AG04450 (cell line): ENCODE results near the gene MAX. TPM values are rescaled to one million over a fixed set of nuclear protein-coding genes. Genes with fewer than 3 reads are reported as not detected.

Experiments used
- CTCF ChIA-PET: fragments of 300-600, 350-600 bp; formaldehyde crosslinking; extraction: SDS; loops from one replicate; lab custom pipeline; 2022; ENCODE audit warnings: antibody characterized with exemption, inconsistent platforms; lab: Charles Lee
- POLR2A ChIA-PET: fragments of 350-600 bp; formaldehyde crosslinking; extraction: SDS; loops from one replicate; lab custom pipeline; 2021; ENCODE audit warnings: antibody characterized with exemption, inconsistent platforms; lab: Yijun Ruan, JAX
- DNase-seq: peaks from one replicate; pipeline ENCODE4 v3.0.0-alpha.2; 2011; ENCODE audit warnings: low read depth, low spot score
- H3K27ac ChIP-seq: one replicate; pipeline ENCODE4 v1.5.1; 2012; ENCODE audit warnings: low read depth, low read length, control low read depth
- H3K27me3 ChIP-seq: one replicate; pipeline ENCODE4 v1.6.0; 2012; ENCODE audit warnings: low read length; ENCODE audit not compliant: control insufficient read depth, insufficient read depth
- H3K4me3 ChIP-seq: 2 replicates; pipeline ENCODE4 v1.5.1; 2011; ENCODE audit warnings: mild to moderate bottlenecking, low read depth, low read length, control low read depth
- H3K9me3 ChIP-seq: 2 replicates; pipeline ENCODE4 v1.5.1; 2012; ENCODE audit warnings: low read length; ENCODE audit not compliant: control insufficient read depth, insufficient read depth
- polyA plus RNA-seq: library from polyadenylated mRNA; depleted of rRNA; stranded (reverse); fragments of >200 nt; gene quantifications from 2 replicates; pipeline ENCODE4 v1.2.3, GENCODE V29; 2011
- TF ChIP-seq, protein P1 (sequence below): IDR thresholded peaks from 2 replicates; pipeline ENCODE4 v1.5.1; 2011; ENCODE audit warnings: low read depth, low read length, control low read depth, inconsistent platforms

MAX gene
- polyA plus RNA-seq, 1 experiment, result 62.0 TPM

DNA sequence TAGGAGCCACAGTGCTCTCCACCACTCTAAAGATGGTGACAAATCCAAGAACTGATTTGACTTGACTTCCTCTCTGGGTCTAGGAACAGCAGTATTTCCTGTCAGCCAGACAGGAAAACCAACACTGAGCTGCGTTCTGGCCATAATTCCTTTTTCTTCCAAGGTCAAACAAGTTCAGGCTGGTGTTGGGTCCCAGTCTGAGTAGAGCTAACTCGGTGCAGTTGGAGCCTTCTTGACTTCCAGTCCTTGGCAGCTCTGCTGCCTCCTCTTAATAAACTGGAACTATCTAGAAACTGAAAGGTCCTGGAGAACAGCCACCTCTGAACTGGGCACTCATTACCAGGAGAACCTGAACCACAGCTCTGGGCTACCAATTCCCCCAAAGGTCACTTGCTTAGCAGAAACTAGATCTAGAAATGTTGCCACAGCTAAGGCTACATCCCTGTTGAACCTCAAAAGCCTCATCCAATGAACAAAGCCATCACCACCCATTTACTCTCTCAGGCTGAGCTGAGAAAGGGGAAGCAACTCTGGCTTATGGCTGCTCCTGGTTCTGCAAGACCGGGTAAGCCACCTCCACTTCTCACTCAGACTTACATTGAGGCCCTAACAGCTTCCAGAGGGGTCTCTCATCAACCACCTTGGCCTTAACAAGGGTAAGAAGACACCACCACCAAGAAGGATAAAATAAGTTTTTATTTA lies 27.7 kb downstream of the MAX start:
- Histone ChIP-seq H3K4me3 (no peak overlapping the region), H3K27ac (no peak overlapping the region), H3K27me3 (no peaks in the 10 kb centered on the region), H3K9me3 (no peaks in the 10 kb centered on the region)
- no peak for DNase-seq
- TF ChIP-seq, protein P1, sequence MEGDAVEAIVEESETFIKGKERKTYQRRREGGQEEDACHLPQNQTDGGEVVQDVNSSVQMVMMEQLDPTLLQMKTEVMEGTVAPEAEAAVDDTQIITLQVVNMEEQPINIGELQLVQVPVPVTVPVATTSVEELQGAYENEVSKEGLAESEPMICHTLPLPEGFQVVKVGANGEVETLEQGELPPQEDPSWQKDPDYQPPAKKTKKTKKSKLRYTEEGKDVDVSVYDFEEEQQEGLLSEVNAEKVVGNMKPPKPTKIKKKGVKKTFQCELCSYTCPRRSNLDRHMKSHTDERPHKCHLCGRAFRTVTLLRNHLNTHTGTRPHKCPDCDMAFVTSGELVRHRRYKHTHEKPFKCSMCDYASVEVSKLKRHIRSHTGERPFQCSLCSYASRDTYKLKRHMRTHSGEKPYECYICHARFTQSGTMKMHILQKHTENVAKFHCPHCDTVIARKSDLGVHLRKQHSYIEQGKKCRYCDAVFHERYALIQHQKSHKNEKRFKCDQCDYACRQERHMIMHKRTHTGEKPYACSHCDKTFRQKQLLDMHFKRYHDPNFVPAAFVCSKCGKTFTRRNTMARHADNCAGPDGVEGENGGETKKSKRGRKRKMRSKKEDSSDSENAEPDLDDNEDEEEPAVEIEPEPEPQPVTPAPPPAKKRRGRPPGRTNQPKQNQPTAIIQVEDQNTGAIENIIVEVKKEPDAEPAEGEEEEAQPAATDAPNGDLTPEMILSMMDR, result no peak
- ChIA-PET POLR2A (no interaction called here), CTCF (interaction anchor here (0.5 kb wide), 1 partner anchor 45 kb away, joined by 4 read pairs; no protein-coding TSS in a partner anchor)

DNA sequence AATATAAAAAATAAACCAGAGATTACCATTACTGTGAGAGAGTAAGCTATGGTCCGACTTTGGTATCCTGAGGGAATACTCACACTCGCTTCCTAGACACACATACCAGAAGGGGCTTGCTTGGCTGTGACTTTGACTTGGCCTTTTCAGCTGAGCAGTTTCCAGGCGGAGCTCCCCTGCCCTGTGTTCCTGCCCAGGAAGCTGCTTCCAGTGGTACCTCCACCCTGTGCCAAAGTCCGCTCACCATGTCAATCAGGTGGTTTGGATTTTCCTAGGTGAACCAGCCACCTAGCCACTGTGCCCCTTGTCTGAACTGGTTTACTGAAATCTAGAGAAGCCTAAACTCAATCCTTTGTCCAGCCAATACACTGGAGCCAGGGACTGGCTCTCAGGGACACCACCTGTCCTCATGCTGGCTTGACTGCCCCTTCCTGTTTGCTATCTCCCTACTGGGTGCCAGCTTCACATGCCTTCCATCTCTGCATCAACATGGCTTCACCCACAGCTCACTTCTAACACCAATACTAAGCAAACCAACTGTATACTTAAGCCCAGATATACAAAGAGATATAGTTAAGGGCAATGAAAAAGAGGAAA lies 28.6 kb downstream of the MAX start:
- TF ChIP-seq, protein P1, result no peak
- ChIA-PET POLR2A (no interaction called here), CTCF (no interaction called here)

DNA sequence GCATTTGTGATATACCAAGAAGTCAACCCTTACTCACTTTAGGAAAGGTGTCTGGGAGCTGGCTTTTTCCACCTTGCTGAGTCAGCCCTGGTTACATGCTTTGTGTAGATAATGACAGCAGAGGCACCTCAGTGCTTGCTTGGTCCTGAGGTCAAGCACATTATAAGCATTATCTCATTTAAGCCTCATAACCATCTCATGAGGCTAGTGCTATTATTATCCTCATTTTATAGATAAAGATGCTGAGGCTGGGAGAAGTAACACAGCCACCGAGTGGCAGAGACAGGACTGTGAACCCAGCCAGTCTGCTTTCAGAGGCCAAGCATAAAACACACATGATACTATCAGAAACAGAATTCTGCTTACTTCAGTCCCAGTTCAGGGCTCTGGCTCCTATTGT lies 29.4 kb downstream of the MAX start:
- H3K27ac ChIP-seq, result no peak overlapping the region
- TF ChIP-seq, protein P1, result no peak
- no peak for DNase-seq
- CTCF ChIA-PET, result interaction anchor here (1.0 kb wide), 1 partner anchor 752 kb away, joined by 3 read pairs; no protein-coding TSS in a partner anchor
- no peaks in the 10 kb centered on the region for H3K9me3 ChIP-seq
- no peaks in the 10 kb centered on the region for H3K27me3 ChIP-seq
- POLR2A ChIA-PET, result no interaction called here
- no peak overlapping the region for H3K4me3 ChIP-seq

More for the DNA sequence above, 28.6 kb downstream of the MAX start:
- H3K4me3 ChIP-seq, result no peak overlapping the region
- no peaks in the 10 kb centered on the region for H3K27me3 ChIP-seq
- H3K9me3 ChIP-seq, result no peaks in the 10 kb centered on the region
- H3K27ac ChIP-seq, result no peak overlapping the region
- no peak for DNase-seq

DNA sequence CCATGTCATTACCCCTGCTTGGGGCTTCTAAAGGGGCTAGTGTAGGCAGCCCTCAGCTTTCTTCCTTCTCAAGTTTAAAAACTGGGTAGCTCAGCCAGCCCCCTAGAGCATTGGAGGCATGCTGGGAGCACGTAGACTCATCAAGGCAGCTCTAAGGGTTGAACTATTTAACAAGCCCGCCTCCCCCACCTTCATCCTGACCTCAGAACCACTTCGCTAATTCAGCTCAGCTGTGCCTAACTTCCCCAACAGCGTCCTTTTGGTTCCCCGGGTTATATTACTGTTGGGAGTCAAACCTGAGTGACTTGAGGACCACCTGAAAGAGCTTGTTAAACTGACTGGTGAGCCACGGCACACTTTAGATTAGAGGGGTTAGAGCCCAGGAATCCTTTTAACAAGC lies 30.1 kb downstream of the MAX start:
- Histone ChIP-seq H3K27me3 (no peaks in the 10 kb centered on the region), H3K27ac (no peak overlapping the region), H3K4me3 (no peak overlapping the region), H3K9me3 (no peaks in the 10 kb centered on the region)
- DNase-seq, result no peak
- POLR2A ChIA-PET, result no interaction called here
- TF ChIP-seq, protein P1, result no peak
- CTCF ChIA-PET, result interaction anchor here (1.0 kb wide), 1 partner anchor 752 kb away, joined by 3 read pairs; no protein-coding TSS in a partner anchor

DNA sequence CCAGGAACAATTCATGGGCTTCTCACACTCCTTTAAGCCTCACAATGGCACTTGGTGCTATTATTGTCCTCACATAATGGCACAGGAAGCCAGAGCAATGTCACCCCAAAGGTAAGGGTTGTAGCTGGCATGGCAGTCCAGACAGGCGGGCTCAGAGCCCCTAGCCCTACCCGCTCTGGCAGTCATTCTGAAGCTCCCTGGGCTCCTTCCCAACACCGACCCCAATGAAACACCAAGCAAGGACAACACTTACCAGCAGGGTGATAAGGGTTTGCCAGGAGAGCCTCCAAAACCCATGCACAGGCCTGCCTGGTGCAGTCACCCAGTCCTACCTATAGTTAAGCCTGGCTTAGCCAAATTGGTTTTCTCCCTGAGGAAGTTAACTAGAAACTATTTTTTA lies 30.8 kb downstream of the MAX start:
- H3K9me3 ChIP-seq, result no peaks in the 10 kb centered on the region
- ChIA-PET CTCF (no interaction called here), POLR2A (no interaction called here)
- no peak overlapping the region for H3K27ac ChIP-seq
- TF ChIP-seq, protein P1, result no peak
- no peak overlapping the region for H3K4me3 ChIP-seq
- no peak for DNase-seq
- no peaks in the 10 kb centered on the region for H3K27me3 ChIP-seq
